CD4-positive, CD25-positive, alpha-beta regulatory T cell (primary cell): Measurements from ENCODE around the gene HMGN3. TPM values are rescaled to one million over a fixed set of nuclear protein-coding genes. Genes with fewer than 3 reads are reported as not detected.
"Not testable (repeated sequence)": the region's sequence is repeated elsewhere in the genome, so short reads cannot be mapped to it uniquely, and the experiment has no call there.

Experiments used
- ATAC-seq, 2 donors: fragments of 150-1000 bp; cut with Tn5 transposase; one replicate each; pipeline ENCODE4 v1.10.0; 2021; ENCODE audit warnings: low read depth in 2 of 2, moderate number of reproducible peaks in 2 of 2, moderate library complexity in 1 of 2
- DNase-seq, 3 donors: peaks; one replicate each; pipeline versions ENCODE4 v3.0.0 to v3.0.0-alpha.2; 2012 to 2022; ENCODE audit warnings: mixed read lengths in 1 of 3
- H3K27ac ChIP-seq: one replicate; pipeline ENCODE4 v1.7.0; 2013; ENCODE audit warnings: mild to moderate bottlenecking, low read length; ENCODE audit not compliant: insufficient read depth, poor library complexity, severe bottlenecking
- H3K27me3 ChIP-seq: one replicate; pipeline ENCODE4 v1.7.0; 2013; ENCODE audit warnings: low read length; ENCODE audit not compliant: control insufficient read depth, insufficient read depth
- H3K36me3 ChIP-seq: one replicate; pipeline ENCODE4 v1.7.0; 2013; ENCODE audit warnings: mild to moderate bottlenecking, low read length, moderate library complexity; ENCODE audit not compliant: control insufficient read depth, insufficient read depth
- H3K4me1 ChIP-seq: 2 replicates; pipeline ENCODE4 v1.7.0; 2013; ENCODE audit warnings: mild to moderate bottlenecking, low read length; ENCODE audit not compliant: insufficient read depth, control insufficient read depth, poor library complexity, severe bottlenecking
- H3K4me3 ChIP-seq: one replicate; pipeline ENCODE4 v1.7.0; 2013; ENCODE audit warnings: low read depth, mild to moderate bottlenecking, low read length, moderate library complexity
- H3K9me3 ChIP-seq, 2 experiments: 1 replicate in 1 of 2; 2 replicates in 1 of 2; pipeline ENCODE4 v1.7.0; 2013; ENCODE audit warnings: low read length in 2 of 2, mild to moderate bottlenecking in 1 of 2, moderate library complexity in 1 of 2; ENCODE audit not compliant: control insufficient read depth in 2 of 2
- H3K27ac Mint-ChIP-seq, 3 donors: one replicate each; pipeline ENCODE4 v1.8.0; 2020 to 2022; ENCODE audit warnings: mild to moderate bottlenecking in 3 of 3, mixed read lengths in 3 of 3, moderate library complexity in 2 of 3
- H3K27me3 Mint-ChIP-seq: one replicate; pipeline ENCODE4 v1.8.0; 2022; ENCODE audit warnings: mild to moderate bottlenecking, mixed read lengths
- H3K36me3 Mint-ChIP-seq: one replicate; pipeline ENCODE4 v1.8.0; 2020; ENCODE audit warnings: mixed read lengths
- H3K4me1 Mint-ChIP-seq, 4 donors: one replicate each; pipeline ENCODE4 v1.8.0; 2020 to 2022; ENCODE audit warnings: mixed read lengths in 4 of 4, mild to moderate bottlenecking in 1 of 4
- H3K4me3 Mint-ChIP-seq, 4 donors: one replicate each; pipeline ENCODE4 v1.8.0; 2020 to 2022; ENCODE audit warnings: mild to moderate bottlenecking in 4 of 4, mixed read lengths in 4 of 4, moderate library complexity in 3 of 4
- H3K9me3 Mint-ChIP-seq, 7 donors: one replicate each; pipeline ENCODE4 v1.8.0; 2020 to 2022; ENCODE audit warnings: mixed read lengths in 7 of 7, mild to moderate bottlenecking in 3 of 7, moderate library complexity in 2 of 7
- polyA plus RNA-seq, 4 donors: library from polyadenylated mRNA; unstranded; fragments of 300-500 nt; fragmentation: Illumina TruSeq; gene quantifications; one replicate each; pipeline ENCODE4 v1.2.3, GENCODE V29; 2021
- total RNA-seq: library from RNA; stranded (reverse); gene quantifications from one replicate; pipeline ENCODE4 v1.2.3, GENCODE V29; 2022

Gene HMGN3
- total and polyA plus RNA-seq, 5 donors from 2014 or later: 18.9 to 58.2 (median 57.0) TPM

GRCh38 chr6:79260772-79261171 is 26.3 kb upstream of the HMGN3 start:
- Mint-ChIP-seq H3K36me3 (peaks cover 3% of the 10 kb centered on the region), H3K4me3 (no peak overlapping the region)

GRCh38 chr6:79257381-79258205 is 23.1 kb upstream of the HMGN3 start:
- Histone ChIP-seq H3K27ac (no peak overlapping the region), H3K4me1 (no peaks in the 10 kb centered on the region), H3K4me3 (no peak overlapping the region), H3K9me3 (no peaks in the 10 kb centered on the region), H3K27me3 (no peaks in the 10 kb centered on the region), H3K36me3 (no peaks in the 10 kb centered on the region)
- peaks cover 0 to 20% (median 5%) of the 10 kb centered on the region in 7 donors for H3K9me3 Mint-ChIP-seq
- no peak overlapping the region for H3K27ac Mint-ChIP-seq
- H3K36me3 Mint-ChIP-seq: peaks cover 3% of the 10 kb centered on the region
- H3K27me3 Mint-ChIP-seq: no peaks in the 10 kb centered on the region
- no peak for ATAC-seq
- no peaks in the 10 kb centered on the region for H3K4me1 Mint-ChIP-seq
- no peak for DNase-seq
- no peak overlapping the region for H3K4me3 Mint-ChIP-seq

More at GRCh38 chr6:79260772-79261171, 26.3 kb upstream of the HMGN3 start:
- Mint-ChIP-seq H3K9me3 (peaks cover 0 to 15% (median 5%) of the 10 kb centered on the region in 7 donors), H3K27me3 (no peaks in the 10 kb centered on the region), H3K27ac (no peak overlapping the region), H3K4me1 (no peaks in the 10 kb centered on the region)
- Histone ChIP-seq H3K27me3 (peaks cover 5% of the 10 kb centered on the region), H3K36me3 (no peaks in the 10 kb centered on the region), H3K4me1 (no peaks in the 10 kb centered on the region), H3K9me3 (no peaks in the 10 kb centered on the region), H3K4me3 (no peak overlapping the region), H3K27ac (no peak overlapping the region)
- ATAC-seq (no peak), DNase-seq (no peak)

- H3K36me3 ChIP-seq, H3K27me3 ChIP-seq, H3K4me1 Mint-ChIP-seq: not testable (repeated sequence)
Observed at GRCh38 chr6:79256770-79257169, 22.3 kb upstream of the HMGN3 start.

GRCh38 chr6:79255086-79255485 is 20.6 kb upstream of the HMGN3 start:
- not testable (repeated sequence) for H3K4me3 ChIP-seq, H3K27ac ChIP-seq, H3K36me3 ChIP-seq, DNase-seq, H3K27me3 ChIP-seq, H3K27me3 Mint-ChIP-seq, H3K27ac Mint-ChIP-seq, H3K4me1 ChIP-seq, H3K4me3 Mint-ChIP-seq, H3K4me1 Mint-ChIP-seq, H3K9me3 ChIP-seq, ATAC-seq, H3K36me3 Mint-ChIP-seq
- H3K9me3 Mint-ChIP-seq: peaks cover 0 to 14% (median 5%) of the 10 kb centered on the region in 7 donors

More at GRCh38 chr6:79256770-79257169, 22.3 kb upstream of the HMGN3 start:
- H3K9me3 Mint-ChIP-seq: peaks cover 0 to 20% (median 5%) of the 10 kb centered on the region in 7 donors
- ATAC-seq, DNase-seq, H3K27ac Mint-ChIP-seq, H3K4me1 ChIP-seq, H3K27ac ChIP-seq, H3K36me3 Mint-ChIP-seq, H3K27me3 Mint-ChIP-seq, H3K9me3 ChIP-seq, H3K4me3 Mint-ChIP-seq, H3K4me3 ChIP-seq: not testable (repeated sequence)

- Mint-ChIP-seq H3K4me1 (peaks cover 0 to 5% (median 0%) of the 10 kb centered on the region in 4 donors), H3K36me3 (no peaks in the 10 kb centered on the region), H3K27ac (no peak overlapping the region), H3K27me3 (peaks cover 10% of the 10 kb centered on the region), H3K4me3 (no peak overlapping the region), H3K9me3 (peaks cover 0 to 5% (median 0%) of the 10 kb centered on the region in 7 donors)
- H3K27ac ChIP-seq: no peak overlapping the region
- ATAC-seq (no peak), DNase-seq (no peak)
- no peaks in the 10 kb centered on the region for H3K9me3 ChIP-seq
- no peaks in the 10 kb centered on the region for H3K36me3 ChIP-seq
- no peaks in the 10 kb centered on the region for H3K4me1 ChIP-seq
- H3K4me3 ChIP-seq: no peak overlapping the region
- no peaks in the 10 kb centered on the region for H3K27me3 ChIP-seq
Observed at GRCh38 chr6:79250559-79250958, 16.1 kb upstream of the HMGN3 start.

GRCh38 chr6:79250107-79250514 is 15.6 kb upstream of the HMGN3 start:
- Histone ChIP-seq H3K27me3 (no peaks in the 10 kb centered on the region), H3K4me3 (no peak overlapping the region), H3K36me3 (no peaks in the 10 kb centered on the region), H3K9me3 (no peaks in the 10 kb centered on the region), H3K27ac (no peak overlapping the region), H3K4me1 (no peaks in the 10 kb centered on the region)
- peaks cover 10% of the 10 kb centered on the region for H3K27me3 Mint-ChIP-seq
- no peak overlapping the region for H3K4me3 Mint-ChIP-seq
- peak in 2 of 3 donors; percentile 12 to 40 for DNase-seq
- peak overlapping the region in 1 of 3 donors; percentile 32 for H3K27ac Mint-ChIP-seq
- peaks cover 0 to 5% (median 0%) of the 10 kb centered on the region in 4 donors for H3K4me1 Mint-ChIP-seq
- no peak for ATAC-seq
- H3K36me3 Mint-ChIP-seq: no peaks in the 10 kb centered on the region
- H3K9me3 Mint-ChIP-seq: peaks cover 0 to 5% (median 1%) of the 10 kb centered on the region in 7 donors

- H3K4me3 Mint-ChIP-seq: no peak overlapping the region
- DNase-seq (no peak), ATAC-seq (no peak)
- H3K27me3 Mint-ChIP-seq: peaks cover 10% of the 10 kb centered on the region
- H3K36me3 Mint-ChIP-seq: no peaks in the 10 kb centered on the region
- Histone ChIP-seq H3K4me3 (no peak overlapping the region), H3K36me3 (no peaks in the 10 kb centered on the region), H3K9me3 (no peaks in the 10 kb centered on the region), H3K27ac (no peak overlapping the region), H3K27me3 (no peaks in the 10 kb centered on the region), H3K4me1 (no peaks in the 10 kb centered on the region)
- H3K9me3 Mint-ChIP-seq: peaks cover 0 to 2% (median 0%) of the 10 kb centered on the region in 7 donors
- peaks cover 0 to 5% (median 0%) of the 10 kb centered on the region in 4 donors for H3K4me1 Mint-ChIP-seq
- H3K27ac Mint-ChIP-seq: no peak overlapping the region
Observed at GRCh38 chr6:79249136-79249535, 14.7 kb upstream of the HMGN3 start.

GRCh38 chr6:79246891-79247290 is 12.4 kb upstream of the HMGN3 start:
- no peaks in the 10 kb centered on the region for H3K36me3 ChIP-seq
- H3K4me3 Mint-ChIP-seq: no peak overlapping the region
- ATAC-seq (no peak), DNase-seq (no peak)
- peaks cover 0 to 2% (median 0%) of the 10 kb centered on the region in 7 donors for H3K9me3 Mint-ChIP-seq
- no peaks in the 10 kb centered on the region for H3K27me3 ChIP-seq
- H3K9me3 ChIP-seq: no peaks in the 10 kb centered on the region
- no peak overlapping the region for H3K27ac ChIP-seq
- H3K4me3 ChIP-seq: no peak overlapping the region
- H3K4me1 Mint-ChIP-seq: peaks cover 0 to 5% (median 0%) of the 10 kb centered on the region in 4 donors
- no peaks in the 10 kb centered on the region for H3K36me3 Mint-ChIP-seq
- H3K27me3 Mint-ChIP-seq: peaks cover 14% of the 10 kb centered on the region
- H3K27ac Mint-ChIP-seq: no peak overlapping the region
- H3K4me1 ChIP-seq: no peaks in the 10 kb centered on the region
